ENCODE data around the gene SNX1. TPM values are rescaled to one million over a fixed set of nuclear protein-coding genes. Genes with fewer than 3 reads are reported as not detected.

Gene SNX1
- total RNA-seq, 4 donors from 2014 or later, result 65.6 to 122 (median 83.8) TPM

DNA sequence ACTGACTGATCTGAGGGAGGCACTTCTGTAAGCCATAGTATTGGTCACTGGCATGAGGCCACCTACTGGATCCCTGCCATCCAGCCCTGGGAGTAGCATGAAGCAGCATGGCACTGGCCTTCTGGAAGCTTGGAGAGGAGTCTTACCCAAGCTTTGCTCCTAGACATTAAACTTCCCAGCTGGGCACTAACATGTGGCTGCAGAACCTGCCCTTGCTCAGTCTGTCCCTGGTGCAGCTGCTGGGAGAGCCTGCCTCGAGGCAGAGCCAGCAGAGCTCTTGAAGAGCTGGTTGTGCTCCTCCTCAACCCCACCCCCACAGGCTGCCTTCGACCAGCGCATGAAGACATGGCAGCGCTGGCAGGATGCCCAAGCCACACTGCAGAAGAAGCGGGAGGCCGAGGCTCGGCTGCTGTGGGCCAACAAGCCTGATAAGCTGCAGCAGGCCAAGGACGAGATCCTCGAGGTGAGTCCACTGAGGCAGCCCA lies 38.6 kb downstream of the SNX1 start:
- no peak for TF ChIP-seq POLR2A (IDR thresholded peaks at IDR 0.05)
- TF ChIP-seq, protein P1, sequence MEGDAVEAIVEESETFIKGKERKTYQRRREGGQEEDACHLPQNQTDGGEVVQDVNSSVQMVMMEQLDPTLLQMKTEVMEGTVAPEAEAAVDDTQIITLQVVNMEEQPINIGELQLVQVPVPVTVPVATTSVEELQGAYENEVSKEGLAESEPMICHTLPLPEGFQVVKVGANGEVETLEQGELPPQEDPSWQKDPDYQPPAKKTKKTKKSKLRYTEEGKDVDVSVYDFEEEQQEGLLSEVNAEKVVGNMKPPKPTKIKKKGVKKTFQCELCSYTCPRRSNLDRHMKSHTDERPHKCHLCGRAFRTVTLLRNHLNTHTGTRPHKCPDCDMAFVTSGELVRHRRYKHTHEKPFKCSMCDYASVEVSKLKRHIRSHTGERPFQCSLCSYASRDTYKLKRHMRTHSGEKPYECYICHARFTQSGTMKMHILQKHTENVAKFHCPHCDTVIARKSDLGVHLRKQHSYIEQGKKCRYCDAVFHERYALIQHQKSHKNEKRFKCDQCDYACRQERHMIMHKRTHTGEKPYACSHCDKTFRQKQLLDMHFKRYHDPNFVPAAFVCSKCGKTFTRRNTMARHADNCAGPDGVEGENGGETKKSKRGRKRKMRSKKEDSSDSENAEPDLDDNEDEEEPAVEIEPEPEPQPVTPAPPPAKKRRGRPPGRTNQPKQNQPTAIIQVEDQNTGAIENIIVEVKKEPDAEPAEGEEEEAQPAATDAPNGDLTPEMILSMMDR (IDR thresholded peaks at IDR 0.05), result no peak
- no peak overlapping the region for H3K27ac ChIP-seq
- no peak overlapping the region for H3K4me3 ChIP-seq
- peaks cover 0 to 95% (median 0%) of the 10 kb centered on the region in 3 donors for H3K36me3 ChIP-seq
- DNase-seq, result no peak
- no peaks in the 10 kb centered on the region for H3K4me1 ChIP-seq
- no peaks in the 10 kb centered on the region for H3K9me3 ChIP-seq
- H3K27me3 ChIP-seq, result no peaks in the 10 kb centered on the region

DNA sequence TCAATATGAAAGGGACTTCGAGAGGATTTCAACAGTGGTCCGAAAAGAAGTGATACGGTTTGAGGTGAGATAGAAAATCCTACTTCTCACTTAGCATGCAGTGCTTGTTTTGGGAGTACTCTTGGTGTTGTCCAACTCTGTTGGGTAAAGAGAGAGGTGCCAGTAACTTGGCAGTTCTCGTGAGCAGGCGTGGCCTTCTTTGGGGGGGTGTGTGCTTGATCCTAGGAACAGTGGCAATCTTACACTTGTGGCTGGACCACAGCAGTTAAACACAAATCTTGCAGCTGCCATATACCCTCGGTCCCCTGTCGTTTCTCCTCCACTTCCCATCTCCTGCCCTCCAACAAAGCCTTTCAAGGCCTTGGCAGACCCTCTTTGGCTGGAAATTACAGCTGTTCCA lies 40.6 kb downstream of the SNX1 start:
- H3K36me3 ChIP-seq, result peaks cover 0 to 80% (median 0%) of the 10 kb centered on the region in 3 donors
- no peak for TF ChIP-seq POLR2A (IDR thresholded peaks at IDR 0.05)
- TF ChIP-seq, protein P1 (IDR thresholded peaks at IDR 0.05), result no peak
- no peak overlapping the region for H3K4me3 ChIP-seq
- H3K9me3 ChIP-seq, result no peaks in the 10 kb centered on the region
- no peaks in the 10 kb centered on the region for H3K4me1 ChIP-seq
- no peaks in the 10 kb centered on the region for H3K27me3 ChIP-seq
- no peak for DNase-seq
- no peak overlapping the region for H3K27ac ChIP-seq

DNA sequence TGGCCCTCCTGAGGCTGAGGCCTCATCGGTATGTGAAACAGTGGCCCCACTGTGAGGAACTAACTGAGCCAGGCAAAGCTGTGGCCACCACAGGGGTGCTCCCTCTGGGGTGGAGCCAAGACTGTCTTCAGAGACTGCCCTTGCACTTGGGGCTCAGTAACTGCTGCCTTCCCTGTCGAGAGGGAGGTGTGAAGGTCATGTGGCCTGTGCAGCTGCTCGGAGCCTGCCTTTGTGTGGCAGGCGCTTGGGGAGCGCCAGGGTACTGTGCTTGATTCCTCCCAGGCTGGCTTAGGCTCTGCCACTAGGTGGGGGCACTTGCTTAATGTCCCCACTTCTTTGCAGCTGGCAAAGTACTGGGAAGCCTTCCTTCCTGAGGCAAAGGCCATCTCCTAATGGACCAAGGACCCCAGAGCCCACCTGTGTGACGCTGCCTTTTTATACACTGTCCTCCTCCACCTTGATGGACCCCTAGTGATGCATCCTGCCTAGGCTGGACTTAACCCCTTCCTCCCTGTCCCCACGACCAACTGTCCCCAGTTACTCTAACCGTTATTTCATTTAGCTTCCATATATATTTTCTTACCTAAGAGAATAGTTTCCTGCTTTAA lies 41.5 kb downstream of the SNX1 start:
- no peak for TF ChIP-seq POLR2A (IDR thresholded peaks at IDR 0.05)
- TF ChIP-seq, protein P1 (IDR thresholded peaks at IDR 0.05), result peak in 2 of 6 experiments; percentile 12 to 16
- Histone ChIP-seq H3K27ac (no peak overlapping the region), H3K27me3 (no peaks in the 10 kb centered on the region), H3K9me3 (no peaks in the 10 kb centered on the region), H3K4me1 (no peaks in the 10 kb centered on the region), H3K4me3 (no peak overlapping the region), H3K36me3 (peaks cover 0 to 78% (median 0%) of the 10 kb centered on the region in 3 donors)
- peak in 2 of 3 donors; percentile 54 to 58 for DNase-seq

DNA sequence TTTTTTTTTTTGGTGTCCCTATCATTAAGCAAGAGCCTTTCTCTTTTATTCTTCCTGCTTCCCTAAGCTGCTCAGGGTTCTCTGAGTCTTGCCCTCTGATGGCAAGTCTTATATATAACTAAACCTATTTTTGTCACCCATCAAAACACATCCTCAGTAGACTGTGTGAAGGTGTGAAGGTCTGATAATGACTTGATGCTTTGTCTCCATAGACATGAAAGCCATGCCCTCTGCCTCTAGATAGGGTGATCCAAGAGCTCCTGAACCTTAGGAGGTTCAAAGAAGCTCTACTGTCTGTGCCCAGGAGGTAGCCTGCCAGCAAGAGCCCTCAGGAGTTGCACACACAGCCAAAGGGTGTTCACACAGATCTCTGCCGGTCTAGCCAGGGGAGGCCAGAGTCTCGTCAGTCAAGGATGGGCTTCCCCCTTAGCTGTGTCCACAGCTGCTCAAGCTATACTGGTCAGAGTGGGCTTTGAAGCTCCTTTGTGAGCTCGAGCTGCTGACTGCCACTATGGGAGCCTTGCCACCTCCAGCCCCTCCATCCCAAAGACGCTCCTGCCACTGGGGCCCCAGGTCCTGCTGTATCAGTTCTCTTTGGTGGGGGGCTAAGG lies 42.7 kb downstream of the SNX1 start:
- H3K9me3 ChIP-seq, result no peaks in the 10 kb centered on the region
- H3K36me3 ChIP-seq, result peaks cover 0 to 74% (median 0%) of the 10 kb centered on the region in 3 donors
- no peak for DNase-seq
- H3K4me3 ChIP-seq, result no peak overlapping the region
- TF ChIP-seq, protein P1 (IDR thresholded peaks at IDR 0.05), result no peak
- TF ChIP-seq POLR2A (IDR thresholded peaks at IDR 0.05), result no peak
- H3K27ac ChIP-seq, result no peak overlapping the region
- no peaks in the 10 kb centered on the region for H3K27me3 ChIP-seq
- no peaks in the 10 kb centered on the region for H3K4me1 ChIP-seq

DNA sequence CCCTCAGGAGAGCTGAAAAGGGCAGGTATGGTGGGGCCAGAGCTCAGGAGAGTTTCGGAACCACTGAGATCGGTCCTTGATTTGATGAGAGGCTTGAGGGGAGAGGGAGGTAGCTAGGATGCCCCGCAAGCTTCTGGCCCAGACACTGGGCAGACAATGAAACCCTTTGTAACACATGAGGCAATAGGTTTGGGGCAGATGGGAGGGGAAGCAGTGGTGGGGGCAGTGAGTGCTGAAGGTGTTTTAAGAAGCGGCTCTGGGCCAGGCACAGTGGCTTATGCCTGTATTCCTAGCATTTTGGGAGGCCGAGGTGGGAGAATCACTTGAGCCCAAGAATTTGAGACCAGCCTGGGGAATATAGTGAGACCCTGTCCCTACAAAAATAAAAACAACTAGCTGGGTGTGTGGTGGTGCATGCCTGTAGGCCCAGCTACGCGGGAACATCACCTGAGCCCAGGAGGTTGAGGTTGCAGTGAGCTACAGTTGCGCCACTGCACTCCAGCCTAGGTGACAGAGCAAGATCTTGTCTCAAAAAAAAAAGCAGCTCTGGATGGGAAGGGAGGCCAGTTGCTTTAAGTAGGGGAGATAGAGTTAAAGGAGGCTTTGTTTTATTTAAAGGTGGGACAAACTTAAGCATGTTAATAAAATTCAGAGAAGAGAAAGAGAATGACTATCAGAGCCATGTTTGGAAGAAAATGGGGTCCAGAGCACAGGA lies 46.2 kb downstream of the SNX1 start:
- no peak overlapping the region for H3K27ac ChIP-seq
- peaks cover 0 to 49% (median 0%) of the 10 kb centered on the region in 3 donors for H3K36me3 ChIP-seq
- no peaks in the 10 kb centered on the region for H3K4me1 ChIP-seq
- TF ChIP-seq, protein P1 (IDR thresholded peaks at IDR 0.05), result no peak
- TF ChIP-seq POLR2A (IDR thresholded peaks at IDR 0.05), result no peak
- no peaks in the 10 kb centered on the region for H3K9me3 ChIP-seq
- no peaks in the 10 kb centered on the region for H3K27me3 ChIP-seq
- no peak for DNase-seq
- H3K4me3 ChIP-seq, result no peak overlapping the region
